Upper lobe of left lung (tissue), 6 donors: ENCODE measurements around the gene GLB1L3. TPM values are rescaled to one million over a fixed set of nuclear protein-coding genes. Genes with fewer than 3 reads are reported as not detected.

Experiments
- ATAC-seq, 2 donors: fragments of 200-7000 bp; cut with Tn5 transposase; one replicate each; pipeline ENCODE4 v1.9.1; 2022; ENCODE audit warnings: mild to moderate bottlenecking in 2 of 2, moderate library complexity in 2 of 2; ENCODE audit not compliant: low FRiP score in 2 of 2
- DNase-seq, 2 donors: peaks; one replicate each; pipeline ENCODE4 v3.0.0-alpha.2; 2019 to 2020
- H3K27ac ChIP-seq, 4 donors: fragments of 200-600 bp; sonication (generic); one replicate each; pipeline ENCODE4 v1.5.1; 2016 to 2019
- H3K27me3 ChIP-seq, 4 donors: fragments of 200-600 bp; sonication (generic); one replicate each; pipeline ENCODE4 v1.5.1; 2017 to 2019
- H3K36me3 ChIP-seq, 4 donors: fragments of 200-600 bp; sonication (generic); one replicate each; pipeline ENCODE4 v1.5.1; 2016 to 2019
- H3K4me1 ChIP-seq, 4 donors: fragments of 200-600 bp; sonication (generic); one replicate each; pipeline ENCODE4 v1.5.1; 2018 to 2019
- H3K4me3 ChIP-seq, 4 donors: fragments of 200-600 bp; sonication (generic); one replicate each; pipeline ENCODE4 v1.5.1; 2017 to 2019; ENCODE audit warnings: mild to moderate bottlenecking in 2 of 4, moderate library complexity in 1 of 4
- H3K9me3 ChIP-seq, 4 donors: fragments of 200-600 bp; sonication (generic); one replicate each; pipeline ENCODE4 v1.5.1; 2018 to 2019
- CTCF ChIP-seq, 6 experiments: fragments of 450-650 bp in 4 of 6; fragments of 200-600 bp in 2 of 6; sonication (generic) in 2 of 6; IDR thresholded peaks; one replicate each; pipeline ENCODE4 v1.5.1; 2016 to 2019; ENCODE audit warnings: antibody characterized with exemption in 6 of 6
- EP300 ChIP-seq, 4 donors: sonication (generic); formaldehyde crosslinking; IDR thresholded peaks; one replicate each; pipeline ENCODE4 v1.5.1; 2017; ENCODE audit warnings: antibody characterized with exemption in 4 of 4, control low read depth in 2 of 4
- POLR2A ChIP-seq, 4 donors: fragments of 450-650 bp; IDR thresholded peaks; one replicate each; pipeline ENCODE4 v1.5.1; 2016 to 2017; ENCODE audit warnings: antibody characterized with exemption in 4 of 4, mild to moderate bottlenecking in 2 of 4
- POLR2AphosphoS5 ChIP-seq, 2 donors: sonication (generic); formaldehyde crosslinking; IDR thresholded peaks; one replicate each; pipeline ENCODE4 v1.5.1; 2017; ENCODE audit warnings: antibody characterized with exemption in 2 of 2
- WGBS, 2 donors: methylation state at CpG; one replicate each; pipeline ENCODE4 v1.1.5; 2017 to 2018; 5-methylcytosine and 5-hydroxymethylcytosine counted together
- total RNA-seq, 6 donors: library from RNA; depleted of rRNA in 4 of 6; stranded (reverse); fragments of >200 nt in 4 of 6; gene quantifications; one replicate each; pipeline versions ENCODE4 v1.1.0 to v1.2.1, GENCODE V29; 2016 to 2021
- donor health status: DM: no; HTN: no; CAD: no; lungs with moderate emphysema.
- donor health status: DM: no; HTN: yes; CAD: no; lungs with severe emphysema.

GLB1L3 gene
- total RNA-seq, 6 donors from 2014 or later = 0.17 to 1.3 (median 1.0) TPM; not detected in 2

GRCh38 chr11:134267966-134268365, 8.2 kb upstream of the GLB1L3 start:
- TF ChIP-seq POLR2AphosphoS5 (IDR thresholded peaks at IDR 0.05) (no peak), CTCF (IDR thresholded peaks at IDR 0.05) (no peak), EP300 (IDR thresholded peaks at IDR 0.05) (no peak), POLR2A (IDR thresholded peaks at IDR 0.05) (no peak)
- WGBS, 2 donors = 94% methylated on average over 11 of the region's 11 CpGs
- no peak for ATAC-seq
- Histone ChIP-seq H3K27ac (no peak overlapping the region), H3K4me3 (no peak overlapping the region), H3K36me3 (peaks cover 0 to 22% (median 13%) of the 10 kb centered on the region in 4 donors), H3K27me3 (peaks cover 0 to 2% (median under 1%) of the 10 kb centered on the region in 4 donors), H3K9me3 (no peaks in the 10 kb centered on the region), H3K4me1 (peaks cover 13 to 21% (median 16%) of the 10 kb centered on the region in 4 donors)
- no peak for DNase-seq

- no peak overlapping the region for H3K27ac ChIP-seq
- no peaks in the 10 kb centered on the region for H3K9me3 ChIP-seq
- peaks cover 0 to 17% (median 3%) of the 10 kb centered on the region in 4 donors for H3K27me3 ChIP-seq
- ATAC-seq (no peak), DNase-seq (no peak)
- H3K4me1 ChIP-seq = peaks cover 13 to 21% (median 16%) of the 10 kb centered on the region in 4 donors
- peaks cover 0 to 3% (median 0%) of the 10 kb centered on the region in 4 donors for H3K36me3 ChIP-seq
- WGBS, 2 donors = 43 to 44% methylated on average over 3 to 5 of the region's 5 CpGs
- TF ChIP-seq EP300 (IDR thresholded peaks at IDR 0.05) = no peak
- no peak for TF ChIP-seq CTCF (IDR thresholded peaks at IDR 0.05)
- no peak for TF ChIP-seq POLR2A (IDR thresholded peaks at IDR 0.05)
- TF ChIP-seq POLR2AphosphoS5 (IDR thresholded peaks at IDR 0.05) = no peak
- H3K4me3 ChIP-seq = no peak overlapping the region
These were observed 5.9 kb upstream of the GLB1L3 start for GRCh38 chr11:134270250-134270714.

GRCh38 chr11:134271978-134272377, 4.2 kb upstream of the GLB1L3 start:
- WGBS, 2 donors = 90 to 91% methylated on average over 4 of the region's 4 CpGs
- no peak overlapping the region for H3K27ac ChIP-seq
- DNase-seq (no peak), ATAC-seq (no peak)
- peaks cover 20 to 26% (median 22%) of the 10 kb centered on the region in 4 donors for H3K4me1 ChIP-seq
- no peak overlapping the region for H3K4me3 ChIP-seq
- H3K27me3 ChIP-seq = peaks cover 3 to 34% (median 19%) of the 10 kb centered on the region in 4 donors
- no peaks in the 10 kb centered on the region for H3K36me3 ChIP-seq
- no peaks in the 10 kb centered on the region for H3K9me3 ChIP-seq
- TF ChIP-seq EP300 (IDR thresholded peaks at IDR 0.05) = no peak
- TF ChIP-seq POLR2A (IDR thresholded peaks at IDR 0.05) = no peak
- no peak for TF ChIP-seq CTCF (IDR thresholded peaks at IDR 0.05)
- TF ChIP-seq POLR2AphosphoS5 (IDR thresholded peaks at IDR 0.05) = no peak

GRCh38 chr11:134272381-134273316, 3.5 kb upstream of the GLB1L3 start:
- H3K9me3 ChIP-seq = no peaks in the 10 kb centered on the region
- no peak overlapping the region for H3K27ac ChIP-seq
- DNase-seq (peak in 1 of 2 donors; percentile 54), ATAC-seq (no peak)
- TF ChIP-seq POLR2A (IDR thresholded peaks at IDR 0.05) (no peak), EP300 (IDR thresholded peaks at IDR 0.05) (no peak), POLR2AphosphoS5 (IDR thresholded peaks at IDR 0.05) (peak in 1 of 2 donors; percentile 16)
- no peaks in the 10 kb centered on the region for H3K36me3 ChIP-seq
- 34 to 36% methylated on average over 18 of the region's 18 CpGs for WGBS, 2 donors
- peaks cover 3 to 40% (median 24%) of the 10 kb centered on the region in 4 donors for H3K27me3 ChIP-seq
- H3K4me3 ChIP-seq = no peak overlapping the region
- H3K4me1 ChIP-seq = peaks cover 20 to 24% (median 22%) of the 10 kb centered on the region in 4 donors

- H3K36me3 ChIP-seq = no peaks in the 10 kb centered on the region
- 32 to 35% methylated on average over 3 of the region's 3 CpGs for whole genome bisulfite sequencing, 2 donors
- ATAC-seq = no peak
- H3K27ac ChIP-seq = no peak overlapping the region
- peaks cover 20 to 22% (median 21%) of the 10 kb centered on the region in 4 donors for H3K4me1 ChIP-seq
- peaks cover 3 to 43% (median 25%) of the 10 kb centered on the region in 4 donors for H3K27me3 ChIP-seq
- H3K9me3 ChIP-seq = no peaks in the 10 kb centered on the region
- no peak for DNase-seq
- TF ChIP-seq CTCF (IDR thresholded peaks at IDR 0.05) (no peak), EP300 (IDR thresholded peaks at IDR 0.05) (no peak), POLR2A (IDR thresholded peaks at IDR 0.05) (no peak), POLR2AphosphoS5 (IDR thresholded peaks at IDR 0.05) (no peak)
- H3K4me3 ChIP-seq = no peak overlapping the region
These were observed 2.9 kb upstream of the GLB1L3 start for GRCh38 chr11:134273317-134273712.
